HepG2 (cell line): ENCODE measurements around the gene GLIS2. TPM values are rescaled to one million over a fixed set of nuclear protein-coding genes. Genes with fewer than 3 reads are reported as not detected.

Experiments
- ATRX ChIP-seq: sonication (generic); formaldehyde crosslinking; IDR thresholded peaks from 2 replicates; pipeline ENCODE4 v1.4.0; 2020; ENCODE audit warnings: missing genetic modification reagents, borderline replicate concordance
- DNMT3B ChIP-seq: conservative IDR thresholded peaks from 2 replicates; pipeline ENCODE4 v1.6.1; 2016; ENCODE audit warnings: missing biosample characterization, control low read depth
- FOXA3 ChIP-seq: IDR thresholded peaks from 2 replicates; pipeline ENCODE4 v1.6.1; 2016; ENCODE audit warnings: missing genetic modification reagents, missing compliant biosample characterization
- HES4 ChIP-seq: sonication (generic); formaldehyde crosslinking; IDR thresholded peaks from 2 replicates; pipeline ENCODE4 v1.9.0; 2021; ENCODE audit warnings: mild to moderate bottlenecking, missing genetic modification reagents, borderline replicate concordance
- SMAD3 ChIP-seq: sonication (generic); formaldehyde crosslinking; IDR thresholded peaks from 2 replicates; pipeline ENCODE4 v1.4.0; 2020; ENCODE audit warnings: missing genetic modification reagents
- SRSF1 ChIP-seq: fragments of 200-400 bp; formaldehyde crosslinking; optimal IDR thresholded peaks from 2 replicates; pipeline ENCODE3; 2017; ENCODE audit warnings: mild to moderate bottlenecking, low read depth, low read length, moderate library complexity
- TCF7 ChIP-seq: sonication (generic); IDR thresholded peaks from 2 replicates; pipeline ENCODE4 v1.6.1; 2016; ENCODE audit warnings: antibody characterized with exemption, low read depth
- THAP9 ChIP-seq: sonication (generic); formaldehyde crosslinking; IDR thresholded peaks from 2 replicates; pipeline ENCODE4; 2020; ENCODE audit warnings: missing genetic modification reagents, mild to moderate bottlenecking, borderline replicate concordance
- ZFP1 ChIP-seq: IDR thresholded peaks from 2 replicates; pipeline ENCODE4 v1.6.1; 2016
- ZFYVE20 ChIP-seq: sonication (generic); formaldehyde crosslinking; IDR thresholded peaks from 2 replicates; pipeline ENCODE4 v1.8.0; 2023; ENCODE audit warnings: low read depth, mild to moderate bottlenecking, moderate library complexity, missing genetic modification reagents, borderline replicate concordance
- ZNF317 ChIP-seq: sonication (generic); formaldehyde crosslinking; IDR thresholded peaks from 2 replicates; pipeline ENCODE4 v1.5.0; 2020; ENCODE audit warnings: mild to moderate bottlenecking, missing genetic modification reagents
- ZNF768 ChIP-seq: sonication (generic); formaldehyde crosslinking; IDR thresholded peaks from 2 replicates; pipeline ENCODE4 v1.4.0; 2020; ENCODE audit warnings: missing genetic modification reagents
- ZNF781 ChIP-seq: sonication (generic); formaldehyde crosslinking; IDR thresholded peaks from 2 replicates; pipeline ENCODE4 v1.5.1; 2020; ENCODE audit warnings: borderline replicate concordance, mild to moderate bottlenecking, missing genetic modification reagents; ENCODE audit errors: not compliant biosample characterization
- ZSCAN22 ChIP-seq: sonication (generic); formaldehyde crosslinking; IDR thresholded peaks from 2 replicates; pipeline ENCODE4 v1.4.0; 2020; ENCODE audit warnings: mild to moderate bottlenecking, missing genetic modification reagents
- polyA plus RNA-seq, 8 experiments: library from polyadenylated mRNA; depleted of rRNA in 3 of 8; stranded (reverse) in 7 of 8; unstranded in 1 of 8; fragments of >200 nt; fragmentation: Illumina TruSeq in 4 of 8; extraction: Trizol in 4 of 8; gene quantifications; 2 replicates each; pipeline versions ENCODE4 v1.2.1 to v1.2.3, GENCODE V29; 2011 to 2016; ENCODE audit warnings: low read depth in 4 of 8, missing spikeins in 1 of 8, mixed read lengths in 1 of 8; ENCODE audit not compliant: insufficient read depth in 1 of 8
- total RNA-seq, 5 experiments: library from RNA; depleted of rRNA; stranded (reverse); fragments of >200 nt; fragmentation: Illumina TruSeq; extraction: Trizol; gene quantifications; 2 replicates each; pipeline ENCODE4 v1.2.3, GENCODE V29; 2016; ENCODE audit warnings: low read depth in 1 of 5
- TF ChIP-seq, protein P1 (sequence below): sonication (generic); formaldehyde crosslinking; IDR thresholded peaks from 2 replicates; pipeline ENCODE4 v1.4.0; 2020; ENCODE audit warnings: missing genetic modification reagents
- TF ChIP-seq, protein P2 (sequence below): sonication (generic); formaldehyde crosslinking; conservative IDR thresholded peaks from 2 replicates; pipeline ENCODE4 v1.8.0; 2022; ENCODE audit warnings: missing genetic modification reagents
- TF ChIP-seq, protein P3 (sequence below): sonication (generic); formaldehyde crosslinking; IDR thresholded peaks from 2 replicates; pipeline ENCODE4 v1.5.1; 2020; ENCODE audit warnings: mild to moderate bottlenecking, missing genetic modification reagents, moderate library complexity

Gene GLIS2
- total and polyA plus RNA-seq, 2 of the 13 experiments (the other 11 are each of a cell fraction or from before 2014, with no cell fraction given): 0.28 to 0.29 TPM

DNA sequence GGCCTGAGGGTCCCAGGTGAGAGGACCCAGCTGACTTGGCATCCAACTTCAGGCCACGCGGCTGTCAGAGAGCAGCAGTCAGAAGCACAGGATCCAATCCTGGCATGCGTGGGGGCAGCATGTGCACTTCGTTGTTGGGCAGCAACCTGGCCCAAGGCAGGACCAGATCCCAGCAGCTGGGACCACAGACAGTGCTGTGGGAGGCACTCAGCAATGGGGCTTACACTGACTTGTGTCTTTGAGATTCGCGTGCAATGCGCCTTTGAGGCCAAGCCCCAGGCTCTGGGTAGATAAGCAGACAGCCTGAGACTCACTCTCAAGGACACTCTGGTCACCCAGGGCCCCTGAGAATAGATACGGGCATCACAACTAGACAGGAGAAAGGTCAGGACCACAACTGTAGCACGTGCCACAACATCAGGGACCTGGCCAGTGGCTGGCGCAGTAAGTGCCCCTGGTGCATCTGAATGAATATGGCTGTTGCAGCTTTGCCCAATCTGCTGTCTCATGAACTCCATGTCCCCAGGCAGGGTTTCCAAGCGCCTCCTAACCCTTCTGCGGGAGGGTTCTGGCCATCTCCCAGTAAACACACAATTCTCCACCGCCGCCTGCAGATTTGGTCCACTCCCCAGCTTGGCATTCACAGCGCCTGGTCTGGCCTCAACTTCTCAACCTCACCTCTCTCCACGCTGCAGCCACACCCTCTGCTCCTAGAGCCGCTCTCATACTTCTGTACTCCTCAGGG is 32.1 kb downstream of the GLIS2 start (continued):
- TF ChIP-seq ZFYVE20 (no peak), HES4 (CRISPR knock-in tag) (0 out of 2 replicates have a peak, but pooled peaks have one; percentile 39), ZNF781 (CRISPR knock-in tag) (no peak), THAP9 (CRISPR knock-in tag) (no peak), ZNF317 (no peak), TCF7 (no peak), ZNF768 (no peak; the same call in 1 of the 2 replicates), ZSCAN22 (CRISPR knock-in tag) (no peak), ZFP1 (CRISPR knock-in tag) (no peak), SMAD3 (CRISPR knock-in tag) (no peak), DNMT3B (no peak), SRSF1 (no peak), ATRX (CRISPR knock-in tag) (no peak), FOXA3 (CRISPR knock-in tag) (no peak)
- TF ChIP-seq, protein P1, sequence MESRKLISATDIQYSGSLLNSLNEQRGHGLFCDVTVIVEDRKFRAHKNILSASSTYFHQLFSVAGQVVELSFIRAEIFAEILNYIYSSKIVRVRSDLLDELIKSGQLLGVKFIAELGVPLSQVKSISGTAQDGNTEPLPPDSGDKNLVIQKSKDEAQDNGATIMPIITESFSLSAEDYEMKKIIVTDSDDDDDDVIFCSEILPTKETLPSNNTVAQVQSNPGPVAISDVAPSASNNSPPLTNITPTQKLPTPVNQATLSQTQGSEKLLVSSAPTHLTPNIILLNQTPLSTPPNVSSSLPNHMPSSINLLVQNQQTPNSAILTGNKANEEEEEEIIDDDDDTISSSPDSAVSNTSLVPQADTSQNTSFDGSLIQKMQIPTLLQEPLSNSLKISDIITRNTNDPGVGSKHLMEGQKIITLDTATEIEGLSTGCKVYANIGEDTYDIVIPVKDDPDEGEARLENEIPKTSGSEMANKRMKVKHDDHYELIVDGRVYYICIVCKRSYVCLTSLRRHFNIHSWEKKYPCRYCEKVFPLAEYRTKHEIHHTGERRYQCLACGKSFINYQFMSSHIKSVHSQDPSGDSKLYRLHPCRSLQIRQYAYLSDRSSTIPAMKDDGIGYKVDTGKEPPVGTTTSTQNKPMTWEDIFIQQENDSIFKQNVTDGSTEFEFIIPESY (CRISPR knock-in tag): peak; percentile 49; the same call in 1 of the 2 replicates
- TF ChIP-seq, protein P2, sequence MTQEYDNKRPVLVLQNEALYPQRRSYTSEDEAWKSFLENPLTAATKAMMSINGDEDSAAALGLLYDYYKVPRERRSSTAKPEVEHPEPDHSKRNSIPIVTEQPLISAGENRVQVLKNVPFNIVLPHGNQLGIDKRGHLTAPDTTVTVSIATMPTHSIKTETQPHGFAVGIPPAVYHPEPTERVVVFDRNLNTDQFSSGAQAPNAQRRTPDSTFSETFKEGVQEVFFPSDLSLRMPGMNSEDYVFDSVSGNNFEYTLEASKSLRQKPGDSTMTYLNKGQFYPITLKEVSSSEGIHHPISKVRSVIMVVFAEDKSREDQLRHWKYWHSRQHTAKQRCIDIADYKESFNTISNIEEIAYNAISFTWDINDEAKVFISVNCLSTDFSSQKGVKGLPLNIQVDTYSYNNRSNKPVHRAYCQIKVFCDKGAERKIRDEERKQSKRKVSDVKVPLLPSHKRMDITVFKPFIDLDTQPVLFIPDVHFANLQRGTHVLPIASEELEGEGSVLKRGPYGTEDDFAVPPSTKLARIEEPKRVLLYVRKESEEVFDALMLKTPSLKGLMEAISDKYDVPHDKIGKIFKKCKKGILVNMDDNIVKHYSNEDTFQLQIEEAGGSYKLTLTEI (CRISPR knock-in tag): no peak
- TF ChIP-seq, protein P3, sequence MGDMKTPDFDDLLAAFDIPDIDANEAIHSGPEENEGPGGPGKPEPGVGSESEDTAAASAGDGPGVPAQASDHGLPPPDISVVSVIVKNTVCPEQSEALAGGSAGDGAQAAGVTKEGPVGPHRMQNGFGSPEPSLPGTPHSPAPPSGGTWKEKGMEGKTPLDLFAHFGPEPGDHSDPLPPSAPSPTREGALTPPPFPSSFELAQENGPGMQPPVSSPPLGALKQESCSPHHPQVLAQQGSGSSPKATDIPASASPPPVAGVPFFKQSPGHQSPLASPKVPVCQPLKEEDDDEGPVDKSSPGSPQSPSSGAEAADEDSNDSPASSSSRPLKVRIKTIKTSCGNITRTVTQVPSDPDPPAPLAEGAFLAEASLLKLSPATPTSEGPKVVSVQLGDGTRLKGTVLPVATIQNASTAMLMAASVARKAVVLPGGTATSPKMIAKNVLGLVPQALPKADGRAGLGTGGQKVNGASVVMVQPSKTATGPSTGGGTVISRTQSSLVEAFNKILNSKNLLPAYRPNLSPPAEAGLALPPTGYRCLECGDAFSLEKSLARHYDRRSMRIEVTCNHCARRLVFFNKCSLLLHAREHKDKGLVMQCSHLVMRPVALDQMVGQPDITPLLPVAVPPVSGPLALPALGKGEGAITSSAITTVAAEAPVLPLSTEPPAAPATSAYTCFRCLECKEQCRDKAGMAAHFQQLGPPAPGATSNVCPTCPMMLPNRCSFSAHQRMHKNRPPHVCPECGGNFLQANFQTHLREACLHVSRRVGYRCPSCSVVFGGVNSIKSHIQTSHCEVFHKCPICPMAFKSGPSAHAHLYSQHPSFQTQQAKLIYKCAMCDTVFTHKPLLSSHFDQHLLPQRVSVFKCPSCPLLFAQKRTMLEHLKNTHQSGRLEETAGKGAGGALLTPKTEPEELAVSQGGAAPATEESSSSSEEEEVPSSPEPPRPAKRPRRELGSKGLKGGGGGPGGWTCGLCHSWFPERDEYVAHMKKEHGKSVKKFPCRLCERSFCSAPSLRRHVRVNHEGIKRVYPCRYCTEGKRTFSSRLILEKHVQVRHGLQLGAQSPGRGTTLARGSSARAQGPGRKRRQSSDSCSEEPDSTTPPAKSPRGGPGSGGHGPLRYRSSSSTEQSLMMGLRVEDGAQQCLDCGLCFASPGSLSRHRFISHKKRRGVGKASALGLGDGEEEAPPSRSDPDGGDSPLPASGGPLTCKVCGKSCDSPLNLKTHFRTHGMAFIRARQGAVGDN (CRISPR knock-in tag): peak; percentile 62
